GM19043 (cell line): ENCODE data around the gene HDAC3.
"Not testable (repeated sequence)": the region's sequence is repeated elsewhere in the genome, so short reads cannot be mapped to it uniquely, and the experiment has no call there.

Source experiments
- ATAC-seq: cut with Tn5 transposase; IDR thresholded peaks from one replicate; pipeline ENCODE4 v1.9.1; 2021; ENCODE audit warnings: low read depth; ENCODE audit not compliant: unreplicated experiment

Gene HDAC3

DNA sequence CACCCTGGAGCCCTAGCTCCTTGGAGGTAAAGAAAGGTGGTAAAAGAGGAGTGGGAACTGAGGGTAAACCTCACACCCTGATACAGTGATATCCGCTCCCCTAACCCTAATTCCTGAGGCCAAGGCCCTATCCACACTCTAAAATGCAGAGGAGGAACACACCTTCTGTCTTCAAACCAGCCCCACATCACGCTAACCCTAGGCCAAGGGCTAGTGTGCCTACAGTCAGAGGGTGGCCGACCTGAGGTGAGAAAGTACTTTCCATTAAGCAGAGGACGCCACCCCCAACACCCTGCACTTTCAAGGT lies 590 bp downstream of the HDAC3 start:
- no peak for ATAC-seq

- ATAC-seq: no peak
These were observed 1.0 kb downstream of the HDAC3 start for GRCh38 chr5:141635646-141636045.

- no peak for ATAC-seq
These were observed 1.9 kb downstream of the HDAC3 start for GRCh38 chr5:141634720-141635119.

GRCh38 chr5:141633871-141634561 lies 2.6 kb downstream of the HDAC3 start:
- ATAC-seq: peak; percentile 74

DNA sequence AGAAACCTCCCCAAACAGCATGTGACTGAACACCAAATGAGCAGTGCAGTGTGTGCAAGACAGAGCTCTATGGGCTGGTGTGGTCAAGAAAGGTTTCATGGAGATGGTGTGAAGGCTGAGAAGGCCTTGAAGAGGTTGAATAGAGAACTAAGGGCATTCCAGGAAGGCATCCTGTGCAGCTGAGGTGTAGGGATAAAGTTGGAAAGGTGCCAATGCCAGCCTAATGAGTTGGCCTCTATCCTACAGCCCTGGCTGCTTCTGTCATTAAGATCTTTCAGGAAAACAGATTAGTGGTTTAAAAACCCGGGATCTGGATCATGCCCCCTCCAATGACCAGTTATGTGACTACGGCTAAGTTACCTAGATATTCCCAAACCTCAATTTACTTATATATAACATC lies 4.0 kb downstream of the HDAC3 start:
- ATAC-seq: no peak

DNA sequence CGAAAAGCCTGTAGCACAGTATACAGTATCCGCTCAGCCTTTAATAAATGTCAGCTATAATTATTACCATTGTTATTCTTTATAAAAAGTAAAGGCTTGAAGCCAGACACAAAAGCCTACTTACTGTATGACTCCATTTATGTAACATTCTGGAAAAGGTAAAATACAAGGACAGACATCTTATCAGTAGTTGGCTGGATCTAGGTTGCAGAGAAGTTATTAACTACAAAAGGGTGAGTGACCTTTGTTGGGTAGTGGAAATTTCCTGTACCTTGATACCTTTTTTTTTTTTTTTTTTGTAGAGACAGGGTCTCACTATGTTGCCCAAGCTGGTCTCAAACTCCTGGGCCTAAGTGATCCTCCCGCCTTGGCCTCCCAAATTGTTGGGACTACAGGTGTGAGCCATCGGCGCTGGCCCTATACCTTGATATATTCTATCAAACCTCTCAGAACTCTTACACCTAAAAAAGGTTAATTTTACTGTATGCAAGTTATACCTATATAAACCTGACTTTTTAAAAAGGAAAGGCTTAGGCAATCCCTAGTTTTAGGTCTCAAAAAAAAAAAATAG lies 6.0 kb downstream of the HDAC3 start:
- ATAC-seq: no peak

GRCh38 chr5:141628175-141628788 lies 8.4 kb downstream of the HDAC3 start:
- ATAC-seq: no peak

DNA sequence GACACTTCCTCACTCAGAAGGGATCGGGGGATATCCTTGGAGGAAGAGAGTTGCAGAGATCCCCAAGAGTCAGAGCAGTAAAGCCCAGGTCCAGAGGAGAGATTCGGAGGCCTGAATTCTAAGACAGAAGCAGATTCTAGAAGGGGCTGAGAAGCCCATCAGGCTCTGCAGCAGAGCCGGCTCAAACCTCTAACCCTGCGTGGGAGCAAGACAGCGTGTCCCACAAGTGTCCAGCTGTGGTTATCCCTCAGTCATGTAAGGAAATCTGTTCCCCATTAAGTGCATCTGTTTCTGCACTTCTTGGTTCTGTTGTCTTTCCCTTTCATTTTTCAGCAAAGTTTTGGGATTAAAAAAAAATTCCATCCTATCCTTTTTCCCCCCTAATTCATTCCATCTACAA lies 13.0 kb downstream of the HDAC3 start:
- no peak for ATAC-seq

DNA sequence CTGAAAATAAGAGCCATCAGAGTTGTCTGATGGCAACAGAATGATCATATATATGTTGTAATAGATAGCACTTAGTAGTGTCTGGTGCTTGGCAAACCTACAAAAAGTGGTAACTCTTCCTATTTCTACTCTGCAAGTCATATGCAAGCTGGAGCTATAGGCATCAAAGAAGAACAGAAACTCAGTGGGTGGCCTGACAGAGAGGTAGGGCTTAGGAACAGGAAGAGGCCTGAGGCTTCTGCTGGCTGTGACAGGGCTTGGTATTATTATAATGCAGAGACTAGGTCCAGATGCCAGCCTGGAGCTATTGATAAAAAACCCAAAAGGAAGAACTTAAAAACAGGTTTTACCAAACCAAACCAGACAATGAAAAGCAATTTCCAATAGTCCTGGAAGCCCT lies 13.5 kb downstream of the HDAC3 start:
- peak; percentile 41 for ATAC-seq

- peak; percentile 79 for ATAC-seq
These were observed 17.7 kb downstream of the HDAC3 start, which contains the start of gene DIAPH1 for GRCh38 chr5:141618804-141619554. Gene DIAPH1 (minus strand): TSS chr5:141619000. CDS start chr5:141618914, 86 bp downstream.

GRCh38 chr5:141618030-141618803 lies 18.4 kb downstream of the HDAC3 start:
- peak; percentile 31 for ATAC-seq

DNA sequence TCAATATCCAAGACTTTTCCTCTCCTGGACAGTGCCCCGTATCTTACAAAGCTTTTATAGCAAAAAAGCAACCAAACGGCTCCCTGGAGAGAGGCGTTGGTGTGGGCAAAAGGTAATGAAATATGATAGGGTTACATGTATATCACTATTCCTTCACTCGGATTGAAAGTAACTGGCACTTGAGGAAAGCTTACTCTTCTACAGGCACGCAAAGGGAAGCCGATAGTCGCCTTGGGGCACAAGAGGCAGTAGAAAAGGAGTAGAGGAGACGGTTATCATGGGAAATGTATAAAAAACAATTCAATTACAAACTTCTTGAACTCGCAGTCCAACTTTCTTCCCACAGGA lies 19.0 kb downstream of the HDAC3 start:
- no peak for ATAC-seq

DNA sequence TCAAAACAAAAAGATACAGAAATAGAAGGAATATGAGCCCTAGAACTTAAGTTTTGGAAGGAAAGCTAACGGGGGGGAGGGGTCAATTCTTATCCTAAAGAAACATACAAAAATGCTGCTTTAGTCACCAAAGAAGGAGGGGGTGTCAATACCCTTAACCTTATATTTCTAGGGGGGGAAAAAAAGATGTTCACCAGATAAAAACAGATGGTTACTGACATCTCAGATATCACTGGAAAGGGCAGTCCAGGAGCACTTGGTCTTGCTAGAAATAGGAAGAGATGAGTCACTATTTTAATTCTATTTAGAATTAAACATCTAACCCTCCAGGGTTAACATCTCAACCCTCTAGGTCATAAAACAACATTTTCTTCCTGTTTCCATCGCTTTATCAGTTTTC lies 19.5 kb downstream of the HDAC3 start:
- no peak for ATAC-seq

GRCh38 chr5:141615991-141616720 lies 20.5 kb downstream of the HDAC3 start:
- ATAC-seq: no peak

DNA sequence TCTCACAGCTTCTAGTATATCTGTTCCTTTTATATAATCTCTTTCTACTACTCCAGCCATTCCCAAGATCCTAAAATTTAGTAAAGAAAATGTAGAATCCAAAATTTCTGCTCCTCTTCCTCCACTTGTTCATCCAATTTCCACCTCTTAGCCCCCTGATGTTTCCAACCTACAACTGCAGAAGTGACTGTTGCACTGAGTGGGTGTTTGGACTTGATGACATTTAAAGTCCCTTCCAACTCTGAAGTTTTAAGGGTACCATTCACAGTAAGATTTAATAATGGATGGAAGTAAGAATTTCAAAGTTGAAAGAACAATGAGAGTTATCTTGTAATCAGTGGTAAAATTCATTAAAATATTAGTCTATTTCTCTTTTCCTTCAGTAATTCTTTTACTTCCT lies 23.3 kb downstream of the HDAC3 start:
- no peak for ATAC-seq

DNA sequence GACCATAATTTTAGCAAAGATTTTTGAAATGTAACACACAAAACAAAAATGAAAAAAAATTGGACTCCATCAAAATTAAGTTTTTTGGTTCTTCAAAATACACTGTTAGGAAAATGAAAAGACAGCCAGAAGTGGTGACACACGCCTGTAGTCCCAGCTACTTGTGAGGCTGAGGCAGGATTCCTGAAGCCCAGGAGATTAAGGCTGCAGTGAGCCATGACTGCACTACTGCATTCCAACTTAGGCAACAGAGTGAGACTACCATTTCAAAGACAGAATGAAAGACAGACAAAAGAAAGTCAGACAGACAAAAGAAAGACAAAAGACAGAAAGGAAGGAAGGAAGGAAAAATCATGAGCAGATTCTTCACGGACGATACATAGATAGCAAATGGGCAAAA lies 25.4 kb downstream of the HDAC3 start:
- no peak for ATAC-seq

DNA sequence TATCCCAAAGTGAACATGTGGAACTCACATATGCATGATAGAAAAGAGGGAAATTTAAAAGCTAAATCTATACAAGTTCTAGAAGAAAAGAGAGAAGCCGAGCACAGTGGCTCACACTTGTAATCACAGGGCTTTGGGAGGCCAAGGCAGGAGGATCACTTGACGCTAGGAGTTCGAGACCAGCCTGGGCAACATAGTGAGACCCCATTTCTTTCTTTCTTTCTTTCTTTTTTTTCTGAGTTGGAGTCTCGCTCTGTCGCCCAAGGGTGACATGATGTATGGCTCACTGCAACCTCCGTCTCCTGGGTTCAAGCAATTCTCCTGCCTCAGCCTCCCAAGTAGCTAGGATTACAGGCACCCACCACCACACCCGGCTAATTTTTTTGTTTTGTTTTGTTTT lies 26.7 kb downstream of the HDAC3 start:
- not testable (repeated sequence) for ATAC-seq

DNA sequence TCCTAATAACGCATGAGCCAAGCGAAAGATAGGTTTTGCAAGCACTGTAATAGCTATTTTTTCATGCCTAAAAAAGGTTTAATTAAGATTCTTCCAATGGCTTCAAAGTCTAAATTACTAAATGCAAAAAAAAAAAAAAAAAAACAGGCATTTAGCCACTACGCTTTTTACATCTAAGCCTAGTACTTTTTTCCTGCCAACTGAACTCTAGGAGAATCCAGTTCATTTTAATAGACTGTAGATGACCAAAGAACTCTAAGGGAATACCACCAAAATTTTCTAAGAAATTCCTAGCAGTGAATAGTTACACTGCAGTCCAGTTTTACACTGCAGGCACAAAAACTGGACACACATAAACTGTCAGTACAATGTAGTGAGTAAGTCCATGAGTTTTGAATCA lies 27.6 kb downstream of the HDAC3 start:
- ATAC-seq: no peak

DNA sequence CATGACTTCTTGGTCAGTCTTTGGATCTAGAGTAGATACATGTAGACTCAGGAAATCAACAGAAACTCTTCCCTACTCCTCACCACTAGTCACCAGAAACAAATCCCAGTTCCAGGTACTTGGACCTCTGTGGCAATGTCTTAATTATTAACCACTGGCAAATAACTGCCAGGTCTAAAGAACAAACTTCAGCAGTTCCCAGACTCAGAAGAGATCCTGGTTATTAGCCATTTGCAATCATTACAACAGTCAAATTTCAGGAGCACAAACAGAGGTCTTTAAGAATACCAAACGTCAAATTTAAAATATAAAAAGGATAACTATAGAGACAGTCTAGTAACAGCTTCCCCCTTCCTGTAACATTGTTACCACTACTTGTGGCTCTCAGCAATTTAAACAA lies 28.1 kb downstream of the HDAC3 start:
- ATAC-seq: no peak

DNA sequence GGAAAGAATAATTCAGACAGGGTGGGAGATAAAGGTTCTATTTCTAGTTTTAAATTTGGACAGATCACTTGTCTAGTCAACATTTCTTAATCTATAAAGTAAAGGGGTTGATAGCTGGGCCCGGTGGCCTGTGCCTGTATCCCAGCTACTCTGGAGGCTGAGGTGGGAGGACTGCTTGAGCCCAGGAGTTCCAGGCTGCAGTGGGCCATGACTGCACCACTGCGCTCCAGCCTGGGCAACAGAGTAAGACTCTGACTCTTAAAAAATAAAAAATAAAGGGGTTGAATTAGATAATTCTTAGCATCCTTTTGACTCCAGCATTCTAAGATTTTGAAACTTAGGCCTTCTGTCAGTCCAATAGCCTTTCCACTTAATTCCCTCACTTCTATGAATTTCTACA lies 28.6 kb downstream of the HDAC3 start:
- no peak for ATAC-seq
